AG08395 (cell line): ENCODE data around the gene CELF5.
"Not testable (repeated sequence)": the region's sequence is repeated elsewhere in the genome, so short reads cannot be mapped to it uniquely, and the experiment has no call there.

Experiments
- DNase-seq: peaks from one replicate; pipeline ENCODE4 v3.0.0; 2012; ENCODE audit warnings: mixed read lengths, low spot score

Gene CELF5

GRCh38 chr19:3207461-3208242 is 16.8 kb upstream of the CELF5 start:
- no peak for DNase-seq

DNA sequence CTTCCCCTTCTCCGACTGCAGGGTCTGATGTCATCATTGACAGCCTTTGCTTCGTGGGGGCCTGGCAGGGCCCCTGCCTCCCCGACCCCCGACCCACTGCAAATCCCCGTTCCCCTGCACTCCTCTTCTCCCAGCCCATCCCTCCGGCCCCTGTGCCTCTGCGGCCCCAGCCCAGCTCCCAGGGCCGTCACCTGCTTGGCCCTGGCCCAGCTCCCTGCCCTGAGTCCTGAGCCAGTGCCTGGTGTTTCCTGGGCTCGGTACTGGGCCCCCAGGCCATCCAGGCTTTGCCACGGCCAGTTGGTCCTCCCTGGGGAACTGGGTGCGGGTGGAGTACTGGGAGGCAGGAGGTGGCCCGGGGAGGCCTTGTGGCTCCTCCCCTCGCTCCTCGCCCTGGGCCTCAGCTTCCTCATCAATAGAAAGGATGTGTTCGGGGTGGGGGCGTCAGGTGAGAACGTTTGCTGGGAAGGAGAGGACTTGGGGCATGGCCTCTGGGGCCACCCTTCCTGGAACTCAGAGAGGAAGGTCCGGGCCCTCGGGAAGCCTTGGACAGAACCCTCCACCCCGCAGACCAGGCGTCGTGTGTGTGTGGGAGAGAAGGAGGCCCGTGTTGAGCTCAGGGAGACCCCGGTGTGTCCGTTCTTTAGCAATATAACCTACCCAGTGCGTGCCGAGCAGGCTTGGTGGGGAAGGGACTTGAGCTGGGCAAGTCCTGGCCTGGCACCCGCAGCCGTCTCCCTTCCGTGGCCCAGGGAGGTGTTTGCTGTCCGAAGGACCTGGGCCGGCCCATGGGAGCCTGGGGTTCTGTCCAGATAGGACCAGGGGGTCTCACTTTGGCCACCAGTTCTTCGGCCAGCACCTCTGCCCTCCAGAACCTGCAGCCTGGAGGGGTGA is 15.9 kb upstream of the CELF5 start:
- no peak for DNase-seq

- DNase-seq: peak; percentile 74
Measured at GRCh38 chr19:3210347-3211017, 14.0 kb upstream of the CELF5 start.

GRCh38 chr19:3211191-3211590 is 13.3 kb upstream of the CELF5 start:
- no peak for DNase-seq

GRCh38 chr19:3213159-3213558 is 11.3 kb upstream of the CELF5 start:
- DNase-seq: no peak

GRCh38 chr19:3216874-3217273 is 7.6 kb upstream of the CELF5 start:
- DNase-seq: no peak

- DNase-seq: no peak
Measured at GRCh38 chr19:3220576-3220975, 3.9 kb upstream of the CELF5 start.

- DNase-seq: not testable (repeated sequence)
Measured at GRCh38 chr19:3221576-3221975, 2.9 kb upstream of the CELF5 start.

- DNase-seq: no peak
Measured at GRCh38 chr19:3222709-3223108, 1.8 kb upstream of the CELF5 start.

- no peak for DNase-seq
Measured at GRCh38 chr19:3225169-3225485, 666 bp downstream of the CELF5 start.

GRCh38 chr19:3225677-3226093 is 1.2 kb downstream of the CELF5 start:
- no peak for DNase-seq

DNA sequence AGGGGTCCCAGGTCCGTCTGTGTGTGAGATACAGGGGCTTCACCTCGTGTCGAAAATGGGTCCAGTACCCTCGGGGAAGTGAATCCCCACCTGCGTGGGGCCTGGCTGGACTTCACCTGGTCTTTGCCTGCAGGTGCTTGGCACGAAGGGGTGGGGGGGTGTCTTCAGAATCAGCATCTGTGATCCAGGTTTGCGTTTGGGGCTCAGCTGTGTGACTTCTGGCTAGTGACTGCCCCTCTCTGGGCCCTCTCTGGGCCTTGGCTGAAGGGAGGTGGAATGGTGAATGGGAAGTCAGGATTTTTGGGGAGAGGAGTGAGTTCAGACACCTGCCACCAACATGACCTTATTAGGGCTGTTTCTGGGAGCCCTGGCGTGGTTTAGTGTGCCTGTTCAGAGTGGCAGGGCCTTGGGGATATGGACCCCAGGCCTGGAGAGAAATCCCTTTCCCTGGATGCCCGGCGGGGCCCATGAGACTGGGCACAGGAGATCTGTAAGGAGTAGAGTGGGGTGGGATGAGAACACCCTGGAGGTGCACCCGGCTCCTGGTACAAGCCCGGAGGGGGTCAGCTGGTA is 2.7 kb downstream of the CELF5 start:
- no peak for DNase-seq

DNA sequence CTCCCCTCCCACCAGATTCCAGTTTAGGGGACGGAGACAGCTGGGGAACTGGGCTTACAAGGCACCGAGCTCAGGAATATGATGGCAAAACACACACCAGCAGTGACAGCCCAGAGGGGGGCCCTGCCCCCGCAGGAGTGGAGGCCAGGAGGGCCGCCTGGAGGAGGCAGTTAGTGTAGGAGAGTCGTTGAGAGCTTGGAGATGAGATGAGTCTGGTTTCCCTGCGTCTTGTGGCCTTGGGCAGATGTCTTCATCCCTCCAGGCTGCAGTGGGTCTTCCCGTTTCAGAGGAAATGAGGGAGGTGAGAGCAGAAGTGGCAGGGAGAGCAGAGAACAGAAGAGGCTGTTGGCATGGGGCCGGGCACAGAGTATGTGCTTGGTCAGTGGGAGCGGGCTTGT is 4.9 kb downstream of the CELF5 start:
- DNase-seq: no peak

GRCh38 chr19:3229888-3230496 is 5.5 kb downstream of the CELF5 start:
- DNase-seq: no peak

GRCh38 chr19:3231288-3231687 is 6.8 kb downstream of the CELF5 start:
- DNase-seq: no peak

GRCh38 chr19:3233116-3233515 is 8.7 kb downstream of the CELF5 start:
- DNase-seq: no peak

GRCh38 chr19:3233831-3234230 is 9.4 kb downstream of the CELF5 start:
- DNase-seq: no peak

DNA sequence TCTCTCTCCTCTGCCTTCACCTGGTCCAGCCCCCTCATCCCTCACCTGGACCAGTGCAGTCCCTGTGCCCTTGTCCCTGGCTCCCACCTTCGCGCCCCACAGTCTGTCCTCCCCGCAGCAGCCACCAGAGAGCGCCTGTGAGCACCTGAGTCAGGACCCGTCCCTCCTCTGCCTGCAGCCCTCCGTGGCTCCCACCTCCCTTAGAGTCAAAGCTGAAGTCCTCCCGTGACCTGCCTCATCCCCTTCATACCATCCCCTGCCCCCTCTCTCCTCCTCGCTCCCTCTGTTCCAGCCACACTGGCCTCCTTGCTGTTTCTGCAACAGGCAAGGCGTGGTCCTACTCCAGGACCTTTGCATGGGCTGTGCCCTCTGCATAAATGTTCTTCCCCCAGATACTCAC is 10.3 kb downstream of the CELF5 start:
- DNase-seq: no peak

GRCh38 chr19:3235604-3236003 is 11.1 kb downstream of the CELF5 start:
- not testable (repeated sequence) for DNase-seq

DNA sequence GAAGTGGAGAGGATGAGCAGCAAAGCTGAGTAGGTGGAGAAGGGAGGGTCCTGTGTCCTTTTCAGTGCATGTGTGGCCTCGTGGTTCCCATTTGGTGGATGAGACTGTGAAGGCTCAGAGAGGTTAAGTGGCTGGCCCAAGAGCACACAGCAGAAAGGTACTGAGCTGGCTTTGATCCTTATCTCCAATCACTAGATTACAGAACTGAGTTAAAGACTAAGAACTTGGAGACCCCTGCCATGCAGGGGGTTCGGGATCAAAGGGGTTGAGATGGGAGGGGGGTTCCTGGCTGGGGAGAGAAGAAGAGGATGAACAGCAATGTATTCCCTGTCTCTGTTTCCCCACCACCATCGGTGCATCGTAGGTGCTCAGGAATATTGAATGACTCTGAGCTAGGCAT is 11.8 kb downstream of the CELF5 start:
- DNase-seq: no peak

DNA sequence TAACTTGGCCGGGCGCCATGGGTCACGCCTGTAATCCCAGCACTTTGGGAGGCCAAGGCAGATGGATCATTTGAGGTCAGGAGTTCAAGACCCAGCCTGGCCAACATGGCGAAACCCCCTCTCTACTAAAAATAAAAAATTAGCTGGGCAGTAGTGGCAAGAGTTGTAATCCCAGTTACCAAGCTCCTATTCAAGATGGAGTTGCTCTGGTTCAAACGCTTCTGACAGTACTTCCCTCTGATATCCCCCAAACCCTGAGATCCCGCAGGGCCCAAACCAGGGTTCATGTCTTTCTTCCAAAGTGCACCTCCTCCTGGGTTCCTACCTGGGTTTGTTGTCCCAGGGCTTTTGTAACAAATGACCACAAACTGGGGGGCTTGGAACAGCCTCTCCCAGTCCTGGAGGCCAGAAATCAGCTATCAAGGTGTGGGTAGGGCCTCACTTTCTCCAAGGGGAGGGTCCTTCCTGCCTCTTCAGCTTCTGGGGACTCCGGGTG is 13.7 kb downstream of the CELF5 start:
- no peak for DNase-seq

DNA sequence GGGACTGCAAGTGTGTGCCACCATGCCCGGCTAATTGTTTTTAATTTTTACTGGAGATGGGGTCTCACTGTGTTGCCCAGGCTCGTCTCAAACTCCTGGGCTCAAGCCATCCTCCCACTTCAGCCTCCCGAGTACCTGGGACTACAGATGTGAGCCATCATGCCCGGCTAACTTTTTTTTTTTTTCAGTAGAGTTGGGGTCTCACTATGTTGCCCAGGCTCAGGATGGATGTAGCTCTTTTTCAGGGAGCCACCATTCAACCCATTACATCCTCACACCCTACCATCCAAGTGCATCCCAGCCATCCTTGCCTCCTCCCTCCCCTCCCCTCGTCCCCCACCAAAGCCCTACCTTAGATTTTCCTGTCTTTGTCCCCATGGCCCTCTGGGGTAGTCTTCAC is 14.9 kb downstream of the CELF5 start:
- DNase-seq: no peak
